ENCODE data around the gene BTRC.

Gene BTRC

GRCh38 chr10:101545898-101546297, 191.9 kb downstream of the BTRC start:
- Histone ChIP-seq H3K4me3 (ENCODE audit: low read depth, low read length) (no peak overlapping the region), H3K4me1 (ENCODE audit: control insufficient read depth, insufficient read depth, low read length) (no peaks in the 10 kb centered on the region), H3K9me3 (ENCODE audit: control insufficient read depth, insufficient read depth, low read length) (no peaks in the 10 kb centered on the region), H3K36me3 (ENCODE audit: control insufficient read depth, insufficient read depth, low read length) (no peaks in the 10 kb centered on the region), H3K27me3 (ENCODE audit: control insufficient read depth, insufficient read depth, low read length) (no peaks in the 10 kb centered on the region), H3K27ac (ENCODE audit: low read depth, low read length) (no peak overlapping the region), H3K9ac (ENCODE audit: low read depth, low read length) (no peak overlapping the region)

DNA sequence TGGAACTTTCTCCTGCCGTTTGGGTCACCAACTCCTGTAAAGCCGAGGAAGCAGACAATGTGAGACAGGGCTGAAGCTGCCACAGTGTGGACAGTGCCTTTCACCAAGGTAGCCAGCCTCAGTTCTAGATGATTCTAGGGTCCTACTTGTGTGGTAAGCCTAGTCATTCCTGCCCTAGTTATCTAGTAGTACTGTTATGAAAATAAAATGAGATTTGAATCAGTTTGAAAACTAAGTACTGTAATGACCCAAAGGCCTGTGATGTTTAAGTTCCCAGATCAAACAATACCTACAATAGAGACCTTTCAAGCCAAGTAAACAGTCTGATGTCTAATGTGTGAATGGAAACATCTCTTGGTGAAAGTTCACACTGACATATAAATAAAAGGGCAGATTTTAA, 197.0 kb downstream of the BTRC start:
- no peak overlapping the region for H3K4me3 ChIP-seq (ENCODE audit: low read depth, low read length)
- H3K4me1 ChIP-seq (ENCODE audit: control insufficient read depth, insufficient read depth, low read length): no peaks in the 10 kb centered on the region
- H3K9me3 ChIP-seq (ENCODE audit: control insufficient read depth, insufficient read depth, low read length): no peaks in the 10 kb centered on the region
- H3K27ac ChIP-seq (ENCODE audit: low read depth, low read length): no peak overlapping the region
- no peaks in the 10 kb centered on the region for H3K27me3 ChIP-seq (ENCODE audit: control insufficient read depth, insufficient read depth, low read length)
- no peak overlapping the region for H3K9ac ChIP-seq (ENCODE audit: low read depth, low read length)
- peaks cover 6% of the 10 kb centered on the region; the same call in 1 of the 2 replicates for H3K36me3 ChIP-seq (ENCODE audit: control insufficient read depth, insufficient read depth, low read length)

GRCh38 chr10:101552442-101552841, 198.5 kb downstream of the BTRC start:
- no peak overlapping the region for H3K27ac ChIP-seq (ENCODE audit: low read depth, low read length)
- no peaks in the 10 kb centered on the region for H3K9me3 ChIP-seq (ENCODE audit: control insufficient read depth, insufficient read depth, low read length)
- H3K4me1 ChIP-seq (ENCODE audit: control insufficient read depth, insufficient read depth, low read length): no peaks in the 10 kb centered on the region
- no peak overlapping the region for H3K9ac ChIP-seq (ENCODE audit: low read depth, low read length)
- H3K36me3 ChIP-seq (ENCODE audit: control insufficient read depth, insufficient read depth, low read length): peaks cover 6% of the 10 kb centered on the region; the same call in 1 of the 2 replicates
- no peak overlapping the region for H3K4me3 ChIP-seq (ENCODE audit: low read depth, low read length)
- no peaks in the 10 kb centered on the region for H3K27me3 ChIP-seq (ENCODE audit: control insufficient read depth, insufficient read depth, low read length)

GRCh38 chr10:101557541-101557940, 203.6 kb downstream of the BTRC start:
- no peak overlapping the region for H3K27ac ChIP-seq (ENCODE audit: low read depth, low read length)
- no peaks in the 10 kb centered on the region for H3K27me3 ChIP-seq (ENCODE audit: control insufficient read depth, insufficient read depth, low read length)
- H3K4me3 ChIP-seq (ENCODE audit: low read depth, low read length): no peak overlapping the region
- H3K9me3 ChIP-seq (ENCODE audit: control insufficient read depth, insufficient read depth, low read length): no peaks in the 10 kb centered on the region
- no peaks in the 10 kb centered on the region; the same call in 1 of the 2 replicates for H3K4me1 ChIP-seq (ENCODE audit: control insufficient read depth, insufficient read depth, low read length)
- H3K9ac ChIP-seq (ENCODE audit: low read depth, low read length): no peak overlapping the region
- H3K36me3 ChIP-seq (ENCODE audit: control insufficient read depth, insufficient read depth, low read length): no peaks in the 10 kb centered on the region; the same call in 1 of the 2 replicates

- H3K27ac ChIP-seq (ENCODE audit: low read depth, low read length): no peak overlapping the region
- H3K9me3 ChIP-seq (ENCODE audit: control insufficient read depth, insufficient read depth, low read length): no peaks in the 10 kb centered on the region
- H3K36me3 ChIP-seq (ENCODE audit: control insufficient read depth, insufficient read depth, low read length): no peaks in the 10 kb centered on the region
- no peaks in the 10 kb centered on the region for H3K27me3 ChIP-seq (ENCODE audit: control insufficient read depth, insufficient read depth, low read length)
- no peaks in the 10 kb centered on the region; the same call in 1 of the 2 replicates for H3K4me1 ChIP-seq (ENCODE audit: control insufficient read depth, insufficient read depth, low read length)
- H3K4me3 ChIP-seq (ENCODE audit: low read depth, low read length): no peak overlapping the region
- no peak overlapping the region for H3K9ac ChIP-seq (ENCODE audit: low read depth, low read length)
Measured at GRCh38 chr10:101558204-101558603, 204.2 kb downstream of the BTRC start.

DNA sequence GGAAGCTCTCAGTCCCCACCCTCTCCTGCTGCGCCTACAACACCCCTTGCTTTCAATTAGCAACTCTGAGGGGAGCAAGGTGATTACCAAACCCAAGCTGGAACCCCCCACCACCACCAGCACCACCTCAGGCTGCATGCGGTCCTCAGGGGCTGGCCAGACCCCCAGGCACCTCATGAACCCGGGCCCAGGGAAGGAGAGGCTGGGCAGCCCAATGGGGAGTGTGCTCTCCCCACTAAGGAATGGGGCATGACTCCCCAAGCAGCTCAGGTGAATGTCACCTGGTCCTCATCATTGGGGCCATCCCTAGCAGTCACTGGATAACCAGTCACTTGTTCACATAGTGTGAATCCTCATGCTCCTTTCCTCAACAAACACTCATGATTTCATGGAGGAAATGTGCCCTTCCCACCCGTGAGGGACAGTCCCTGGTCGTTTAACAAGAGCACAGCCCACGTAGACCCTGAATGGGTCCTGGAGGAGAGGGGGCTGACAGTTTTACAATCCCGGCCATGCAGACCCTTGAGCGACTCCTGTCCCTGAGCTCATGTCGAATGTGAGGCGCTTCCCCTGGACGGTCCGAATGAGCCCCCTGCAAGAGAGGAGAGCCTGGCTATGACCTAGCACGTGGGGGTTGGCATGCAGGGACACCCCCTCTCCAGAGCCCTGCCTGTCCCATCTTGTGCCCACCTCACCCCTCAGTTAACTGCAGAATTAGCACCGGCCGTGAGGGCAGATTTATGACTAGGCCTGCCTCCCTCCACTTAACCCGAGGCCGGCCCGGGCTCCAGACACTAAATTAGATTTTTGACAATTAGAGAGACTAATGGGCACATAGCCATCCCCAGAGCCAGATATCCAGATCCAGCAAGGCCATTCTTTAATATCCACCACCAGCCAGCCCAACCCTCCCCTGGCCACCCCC, 205.0 kb downstream of the BTRC start:
- no peaks in the 10 kb centered on the region for H3K9me3 ChIP-seq (ENCODE audit: control insufficient read depth, insufficient read depth, low read length)
- H3K4me3 ChIP-seq (ENCODE audit: low read depth, low read length): no peak overlapping the region
- no peaks in the 10 kb centered on the region for H3K27me3 ChIP-seq (ENCODE audit: control insufficient read depth, insufficient read depth, low read length)
- no peak overlapping the region for H3K27ac ChIP-seq (ENCODE audit: low read depth, low read length)
- H3K4me1 ChIP-seq (ENCODE audit: control insufficient read depth, insufficient read depth, low read length): no peaks in the 10 kb centered on the region; the same call in 1 of the 2 replicates
- no peaks in the 10 kb centered on the region for H3K36me3 ChIP-seq (ENCODE audit: control insufficient read depth, insufficient read depth, low read length)
- no peak overlapping the region for H3K9ac ChIP-seq (ENCODE audit: low read depth, low read length)

- Histone ChIP-seq H3K27me3 (ENCODE audit: control insufficient read depth, insufficient read depth, low read length) (no peaks in the 10 kb centered on the region), H3K9ac (ENCODE audit: low read depth, low read length) (no peak overlapping the region)
Measured at GRCh38 chr10:101559596-101560297, 205.8 kb downstream of the BTRC start.

GRCh38 chr10:101560298-101561067, 206.5 kb downstream of the BTRC start:
- H3K36me3 ChIP-seq (ENCODE audit: control insufficient read depth, insufficient read depth, low read length): no peaks in the 10 kb centered on the region
- H3K9me3 ChIP-seq (ENCODE audit: control insufficient read depth, insufficient read depth, low read length): no peaks in the 10 kb centered on the region
- no peak overlapping the region for H3K4me3 ChIP-seq (ENCODE audit: low read depth, low read length)
- H3K27me3 ChIP-seq (ENCODE audit: control insufficient read depth, insufficient read depth, low read length): peaks cover 3% of the 10 kb centered on the region; the same call in 1 of the 2 replicates
- no peaks in the 10 kb centered on the region; the same call in 1 of the 2 replicates for H3K4me1 ChIP-seq (ENCODE audit: control insufficient read depth, insufficient read depth, low read length)
- no peak overlapping the region for H3K9ac ChIP-seq (ENCODE audit: low read depth, low read length)
- no peak overlapping the region for H3K27ac ChIP-seq (ENCODE audit: low read depth, low read length)

More at GRCh38 chr10:101559596-101560297, 205.8 kb downstream of the BTRC start:
- no peak overlapping the region for H3K4me3 ChIP-seq (ENCODE audit: low read depth, low read length)
- no peaks in the 10 kb centered on the region; the same call in 1 of the 2 replicates for H3K4me1 ChIP-seq (ENCODE audit: control insufficient read depth, insufficient read depth, low read length)
- H3K36me3 ChIP-seq (ENCODE audit: control insufficient read depth, insufficient read depth, low read length): no peaks in the 10 kb centered on the region
- no peak overlapping the region for H3K27ac ChIP-seq (ENCODE audit: low read depth, low read length)
- no peaks in the 10 kb centered on the region for H3K9me3 ChIP-seq (ENCODE audit: control insufficient read depth, insufficient read depth, low read length)

- no peaks in the 10 kb centered on the region for H3K36me3 ChIP-seq (ENCODE audit: control insufficient read depth, insufficient read depth, low read length)
- H3K27ac ChIP-seq (ENCODE audit: low read depth, low read length): no peak overlapping the region
- H3K9me3 ChIP-seq (ENCODE audit: control insufficient read depth, insufficient read depth, low read length): no peaks in the 10 kb centered on the region
- no peak overlapping the region for H3K4me3 ChIP-seq (ENCODE audit: low read depth, low read length)
- no peak overlapping the region for H3K9ac ChIP-seq (ENCODE audit: low read depth, low read length)
- peaks cover 3% of the 10 kb centered on the region; the same call in 1 of the 2 replicates for H3K4me1 ChIP-seq (ENCODE audit: control insufficient read depth, insufficient read depth, low read length)
- peaks cover 8% of the 10 kb centered on the region for H3K27me3 ChIP-seq (ENCODE audit: control insufficient read depth, insufficient read depth, low read length)
Measured at GRCh38 chr10:101561068-101561915, 207.3 kb downstream of the BTRC start.

- Histone ChIP-seq H3K27me3 (ENCODE audit: control insufficient read depth, insufficient read depth, low read length) (peaks cover 17% of the 10 kb centered on the region), H3K9me3 (ENCODE audit: control insufficient read depth, insufficient read depth, low read length) (no peaks in the 10 kb centered on the region), H3K27ac (ENCODE audit: low read depth, low read length) (no peak overlapping the region), H3K36me3 (ENCODE audit: control insufficient read depth, insufficient read depth, low read length) (no peaks in the 10 kb centered on the region), H3K4me1 (ENCODE audit: control insufficient read depth, insufficient read depth, low read length) (peaks cover 3% of the 10 kb centered on the region; the same call in 1 of the 2 replicates), H3K9ac (ENCODE audit: low read depth, low read length) (no peak overlapping the region), H3K4me3 (ENCODE audit: low read depth, low read length) (no peak overlapping the region)
Measured at GRCh38 chr10:101562231-101562630, 208.3 kb downstream of the BTRC start.

Data from HUES48 (cell line).